MV-4-11 (cell line): ENCODE results near the gene WNT5B.
"Not testable (repeated sequence)": the region's sequence is repeated elsewhere in the genome, so short reads cannot be mapped to it uniquely, and the experiment has no call there.

ENCODE experiments used
- DNase-seq: peaks from one replicate; lab custom pipeline; 2025; lab: John Stamatoyannopoulos, UW

Gene WNT5B

GRCh38 chr12:1691123-1692007 lies 62.3 kb downstream of the WNT5B start:
- DNase-seq: no peak

- DNase-seq: no peak
Measured at GRCh38 chr12:1692226-1692625, 63.2 kb downstream of the WNT5B start.

DNA sequence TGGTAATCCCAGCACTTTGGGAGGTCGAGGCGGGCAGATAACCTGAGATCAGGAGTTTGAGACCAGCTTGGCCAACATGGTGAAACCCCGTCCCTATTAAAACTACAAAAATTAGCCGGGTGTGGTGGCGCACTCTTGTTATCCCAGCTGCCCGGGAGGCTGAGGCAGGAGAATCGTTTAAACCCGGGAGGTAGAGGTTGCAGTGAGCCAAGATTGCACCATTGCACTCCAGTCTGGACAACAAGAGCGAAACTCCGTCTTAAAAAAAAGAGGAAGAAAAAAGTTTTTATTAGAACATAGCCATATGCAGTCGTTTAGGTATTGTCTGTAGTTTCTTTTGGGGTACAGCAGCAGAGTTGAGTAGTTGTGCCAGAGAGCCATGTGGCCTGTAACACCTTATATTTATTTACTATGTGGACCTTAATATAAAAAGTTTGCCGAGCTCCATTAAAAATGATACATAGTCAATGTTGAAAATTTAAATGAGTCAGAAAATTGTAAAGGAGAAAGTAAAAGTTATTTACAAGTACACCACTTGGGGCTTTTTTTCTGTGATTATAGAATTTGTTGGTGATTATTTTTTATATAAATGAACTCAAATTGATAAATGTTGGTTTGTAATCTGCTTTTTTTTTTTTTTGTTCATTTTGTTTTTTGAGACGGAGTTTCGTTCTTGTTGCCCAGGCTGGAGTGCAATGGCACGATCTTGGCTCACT lies 64.0 kb downstream of the WNT5B start:
- peak; percentile 92 for DNase-seq

GRCh38 chr12:1695097-1695496 lies 66.1 kb downstream of the WNT5B start:
- DNase-seq: not testable (repeated sequence)

DNA sequence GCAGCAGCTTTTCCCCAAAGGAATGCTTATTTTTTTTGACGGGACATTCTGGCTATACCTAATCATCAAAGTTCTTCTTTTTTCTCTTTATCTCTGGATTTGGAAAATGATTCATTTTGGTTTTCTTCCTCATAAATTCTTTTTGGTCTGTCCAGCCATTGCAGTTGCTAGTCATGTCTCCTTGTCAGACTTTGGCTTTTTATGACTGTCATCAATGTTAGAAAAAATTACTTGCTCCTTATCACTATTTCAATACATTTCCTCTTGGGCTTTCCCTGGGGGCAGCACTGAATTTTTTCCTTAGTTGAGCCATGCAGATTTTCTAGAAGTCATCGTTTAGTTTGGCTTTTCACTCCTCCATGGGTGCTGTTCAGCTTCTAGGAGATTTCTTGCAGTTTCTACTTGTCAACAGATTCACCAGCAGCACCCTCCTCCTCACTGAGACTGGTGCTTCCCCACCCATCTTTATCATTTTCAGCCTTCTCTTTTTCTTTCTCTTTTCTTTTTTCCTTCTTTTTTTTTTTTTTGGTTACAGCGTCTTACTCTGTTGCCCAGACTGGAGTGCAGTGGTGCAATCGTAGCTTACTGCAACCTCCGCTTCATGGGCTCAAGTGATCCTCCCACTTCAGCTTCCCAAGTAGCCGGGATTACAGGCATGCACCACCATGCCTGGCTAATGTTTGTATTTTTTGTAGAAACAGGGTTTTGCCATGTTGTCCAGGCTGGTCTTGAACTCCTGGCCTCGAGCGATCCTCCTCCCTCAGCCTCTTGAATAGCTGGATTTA lies 67.0 kb downstream of the WNT5B start:
- DNase-seq: no peak

DNA sequence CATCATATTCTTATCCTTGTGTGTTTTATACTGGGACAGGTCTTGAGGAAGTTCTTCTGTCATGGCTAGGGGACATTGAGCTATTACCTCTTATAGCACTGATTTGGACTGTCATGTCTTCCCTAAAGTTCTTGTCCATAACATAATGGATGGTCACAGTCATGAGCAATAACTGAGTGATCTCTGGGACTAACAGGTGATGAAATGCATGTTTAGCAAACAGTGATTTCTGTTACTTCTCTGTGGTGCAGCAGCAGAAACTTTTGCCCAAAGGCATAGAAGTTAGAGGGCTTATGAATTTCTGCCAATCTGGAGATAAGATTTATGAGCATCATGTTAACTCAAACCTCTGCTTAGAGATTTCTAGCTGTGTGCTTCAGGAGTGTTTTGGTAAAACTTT lies 67.8 kb downstream of the WNT5B start:
- DNase-seq: no peak
